CD4-positive, alpha-beta T cell treated with Interleukin-15 for 1 hour (primary cell): ENCODE measurements around the gene GLIS2.

Source experiments
- DNase-seq: peaks from one replicate; pipeline ENCODE4 v3.0.0-alpha.2; 2020

GLIS2 gene

GRCh38 chr16:4315186-4316107 lies at the start of gene GLIS2:
Gene GLIS2, plus strand, starts transcription at chr16:4316067. Its CDS starts 16,214 bp downstream, at chr16:4332281.
- peak; percentile 34 for DNase-seq

GRCh38 chr16:4266372-4266771 lies 49.5 kb upstream of the GLIS2 start:
- no peak for DNase-seq

- DNase-seq: no peak
Measured at GRCh38 chr16:4270091-4270490, 45.8 kb upstream of the GLIS2 start.

GRCh38 chr16:4270595-4270994 lies 45.3 kb upstream of the GLIS2 start:
- DNase-seq: no peak

- peak; percentile 87 for DNase-seq
Measured at GRCh38 chr16:4271176-4272113, 44.4 kb upstream of the GLIS2 start.

GRCh38 chr16:4272114-4272956 lies 43.5 kb upstream of the GLIS2 start:
- DNase-seq: no peak

GRCh38 chr16:4273858-4274311 lies 42.0 kb upstream of the GLIS2 start:
- DNase-seq: peak; percentile 38

GRCh38 chr16:4275861-4276260 lies 40.0 kb upstream of the GLIS2 start:
- DNase-seq: no peak

- no peak for DNase-seq
Measured at GRCh38 chr16:4277987-4278513, 37.8 kb upstream of the GLIS2 start.

GRCh38 chr16:4280625-4281024 lies 35.2 kb upstream of the GLIS2 start:
- DNase-seq: no peak

GRCh38 chr16:4283441-4283840 lies 32.4 kb upstream of the GLIS2 start:
- no peak for DNase-seq

GRCh38 chr16:4283939-4284338 lies 31.9 kb upstream of the GLIS2 start:
- no peak for DNase-seq

GRCh38 chr16:4285167-4285566 lies 30.7 kb upstream of the GLIS2 start:
- DNase-seq: no peak

GRCh38 chr16:4288148-4288921 lies 27.5 kb upstream of the GLIS2 start:
- DNase-seq: peak; percentile 75

- DNase-seq: no peak
Measured at GRCh38 chr16:4290236-4290830, 25.5 kb upstream of the GLIS2 start.

GRCh38 chr16:4291699-4292098 lies 24.2 kb upstream of the GLIS2 start:
- DNase-seq: no peak

GRCh38 chr16:4293181-4293716 lies 22.6 kb upstream of the GLIS2 start:
- no peak for DNase-seq

- no peak for DNase-seq
Measured at GRCh38 chr16:4293822-4294457, 21.9 kb upstream of the GLIS2 start.

- DNase-seq: no peak
Measured at GRCh38 chr16:4295581-4295980, 20.3 kb upstream of the GLIS2 start.

GRCh38 chr16:4297480-4297879 lies 18.4 kb upstream of the GLIS2 start:
- no peak for DNase-seq
